GM12878 (cell line): ENCODE results near the gene ACVR1C.
"Not testable (repeated sequence)": the region's sequence is repeated elsewhere in the genome, so short reads cannot be mapped to it uniquely, and the experiment has no call there.

Experiments used
- CHD2 ChIP-seq: IDR thresholded peaks from 2 replicates; pipeline ENCODE4 v1.6.1; 2011; ENCODE audit warnings: low read depth, low read length, improper control_type of control experiment, borderline replicate concordance
- NR2C2 ChIP-seq: IDR thresholded peaks from 2 replicates; pipeline ENCODE4 v1.6.1; 2011; ENCODE audit warnings: borderline replicate concordance, low read depth; ENCODE audit not compliant: control insufficient read depth, insufficient read length
- NR2F1 ChIP-seq: fragments of 450-650 bp; conservative IDR thresholded peaks from 2 replicates; pipeline ENCODE4 v1.6.1; 2017; ENCODE audit warnings: mild to moderate bottlenecking
- POLR2A ChIP-seq: IDR thresholded peaks from 2 replicates; pipeline ENCODE4 v1.6.1; 2011; ENCODE audit warnings: low read depth, mild to moderate bottlenecking, low read length
- TF ChIP-seq, protein P1 (sequence below): IDR thresholded peaks from 2 replicates; pipeline ENCODE4 v1.6.1; 2012; ENCODE audit warnings: mild to moderate bottlenecking, low read depth, low read length
- TF ChIP-seq, protein P2 (sequence below), 3 experiments: IDR thresholded peaks in 2 of 3; conservative IDR thresholded peaks in 1 of 3; 2 replicates each; pipeline ENCODE4 v1.5.1; 2011; ENCODE audit warnings: low read depth in 3 of 3, low read length in 3 of 3, mild to moderate bottlenecking in 3 of 3, control low read depth in 2 of 3, moderate library complexity in 2 of 3, inconsistent platforms in 1 of 3, mixed read lengths in 1 of 3; ENCODE audit not compliant: control insufficient read depth in 2 of 3, insufficient read depth in 1 of 3; ENCODE audit errors: extremely low read depth in 1 of 3

DNA sequence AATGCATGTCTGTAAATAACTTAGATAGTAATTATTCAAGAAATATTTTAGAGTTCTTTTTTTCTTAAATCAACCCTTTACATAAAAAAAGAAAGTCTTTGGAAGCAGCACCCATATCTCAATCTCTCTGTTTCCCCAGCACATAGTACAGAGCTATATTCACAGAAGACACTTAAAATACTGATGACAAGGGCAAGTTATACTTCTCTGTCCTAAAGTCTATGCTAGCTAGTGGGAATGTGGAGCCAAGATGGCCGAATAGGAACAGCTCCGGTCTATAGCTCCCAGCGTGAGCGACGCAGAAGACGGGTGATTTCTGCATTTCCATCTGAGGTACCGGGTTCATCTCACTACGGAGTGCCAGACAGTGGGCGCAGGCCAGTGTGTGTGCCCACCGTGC lies 62.6 kb downstream of the ACVR1C start:
- not testable (repeated sequence) for TF ChIP-seq NR2C2, CHD2, POLR2A, NR2F1
- TF ChIP-seq, protein P1, sequence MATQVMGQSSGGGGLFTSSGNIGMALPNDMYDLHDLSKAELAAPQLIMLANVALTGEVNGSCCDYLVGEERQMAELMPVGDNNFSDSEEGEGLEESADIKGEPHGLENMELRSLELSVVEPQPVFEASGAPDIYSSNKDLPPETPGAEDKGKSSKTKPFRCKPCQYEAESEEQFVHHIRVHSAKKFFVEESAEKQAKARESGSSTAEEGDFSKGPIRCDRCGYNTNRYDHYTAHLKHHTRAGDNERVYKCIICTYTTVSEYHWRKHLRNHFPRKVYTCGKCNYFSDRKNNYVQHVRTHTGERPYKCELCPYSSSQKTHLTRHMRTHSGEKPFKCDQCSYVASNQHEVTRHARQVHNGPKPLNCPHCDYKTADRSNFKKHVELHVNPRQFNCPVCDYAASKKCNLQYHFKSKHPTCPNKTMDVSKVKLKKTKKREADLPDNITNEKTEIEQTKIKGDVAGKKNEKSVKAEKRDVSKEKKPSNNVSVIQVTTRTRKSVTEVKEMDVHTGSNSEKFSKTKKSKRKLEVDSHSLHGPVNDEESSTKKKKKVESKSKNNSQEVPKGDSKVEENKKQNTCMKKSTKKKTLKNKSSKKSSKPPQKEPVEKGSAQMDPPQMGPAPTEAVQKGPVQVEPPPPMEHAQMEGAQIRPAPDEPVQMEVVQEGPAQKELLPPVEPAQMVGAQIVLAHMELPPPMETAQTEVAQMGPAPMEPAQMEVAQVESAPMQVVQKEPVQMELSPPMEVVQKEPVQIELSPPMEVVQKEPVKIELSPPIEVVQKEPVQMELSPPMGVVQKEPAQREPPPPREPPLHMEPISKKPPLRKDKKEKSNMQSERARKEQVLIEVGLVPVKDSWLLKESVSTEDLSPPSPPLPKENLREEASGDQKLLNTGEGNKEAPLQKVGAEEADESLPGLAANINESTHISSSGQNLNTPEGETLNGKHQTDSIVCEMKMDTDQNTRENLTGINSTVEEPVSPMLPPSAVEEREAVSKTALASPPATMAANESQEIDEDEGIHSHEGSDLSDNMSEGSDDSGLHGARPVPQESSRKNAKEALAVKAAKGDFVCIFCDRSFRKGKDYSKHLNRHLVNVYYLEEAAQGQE, result not testable (repeated sequence)
- TF ChIP-seq, protein P2, sequence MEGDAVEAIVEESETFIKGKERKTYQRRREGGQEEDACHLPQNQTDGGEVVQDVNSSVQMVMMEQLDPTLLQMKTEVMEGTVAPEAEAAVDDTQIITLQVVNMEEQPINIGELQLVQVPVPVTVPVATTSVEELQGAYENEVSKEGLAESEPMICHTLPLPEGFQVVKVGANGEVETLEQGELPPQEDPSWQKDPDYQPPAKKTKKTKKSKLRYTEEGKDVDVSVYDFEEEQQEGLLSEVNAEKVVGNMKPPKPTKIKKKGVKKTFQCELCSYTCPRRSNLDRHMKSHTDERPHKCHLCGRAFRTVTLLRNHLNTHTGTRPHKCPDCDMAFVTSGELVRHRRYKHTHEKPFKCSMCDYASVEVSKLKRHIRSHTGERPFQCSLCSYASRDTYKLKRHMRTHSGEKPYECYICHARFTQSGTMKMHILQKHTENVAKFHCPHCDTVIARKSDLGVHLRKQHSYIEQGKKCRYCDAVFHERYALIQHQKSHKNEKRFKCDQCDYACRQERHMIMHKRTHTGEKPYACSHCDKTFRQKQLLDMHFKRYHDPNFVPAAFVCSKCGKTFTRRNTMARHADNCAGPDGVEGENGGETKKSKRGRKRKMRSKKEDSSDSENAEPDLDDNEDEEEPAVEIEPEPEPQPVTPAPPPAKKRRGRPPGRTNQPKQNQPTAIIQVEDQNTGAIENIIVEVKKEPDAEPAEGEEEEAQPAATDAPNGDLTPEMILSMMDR (IDR thresholded peaks at IDR 0.05 in 2 of 3, conservative IDR thresholded peaks at IDR 0.05 in 1 of 3; ENCODE audit: control insufficient read depth in 2 of 3, extremely low read depth in 1 of 3, insufficient read depth in 1 of 3, low read depth in 3 of 3, low read length in 3 of 3), result not testable (repeated sequence)
